IMR-90 (cell line): ENCODE measurements around the gene TGOLN2. TPM values are rescaled to one million over a fixed set of nuclear protein-coding genes. Genes with fewer than 3 reads are reported as not detected.

ENCODE experiments used
- ATAC-seq: fragments of 200-7000 bp; cut with Tn5 transposase; 2 replicates; pipeline ENCODE4 v1.9.1; 2020; ENCODE audit warnings: low read depth, mild to moderate bottlenecking, moderate library complexity
- BruUV-seq: library from RNA; stranded (reverse); fragments of 400-500 nt; replicated peaks from 2 replicates; lab custom pipeline; 2021; lab: Mats Ljungman, UMichigan
- CTCF ChIA-PET: fragments of 300-600 bp; formaldehyde crosslinking; extraction: SDS; loops from one replicate; lab custom pipeline; 2021; ENCODE audit warnings: antibody characterized with exemption; lab: Yijun Ruan, JAX
- POLR2A ChIA-PET: fragments of 300-600 bp; sonication (Branson Sonifier 250); formaldehyde crosslinking; loops from one replicate; lab custom pipeline; 2022; ENCODE audit warnings: antibody characterized with exemption; ENCODE audit not compliant: unreplicated experiment; lab: Charles Lee
- DNase-seq: peaks from one replicate; pipeline ENCODE4 v3.0.0; 2013
- H2AFZ ChIP-seq: replicated peaks from 2 replicates; pipeline ENCODE3; 2013; ENCODE audit warnings: low read length, mild to moderate bottlenecking; ENCODE audit not compliant: poor library complexity
- H2AK5ac ChIP-seq: 2 replicates; pipeline ENCODE4 v1.6.1; 2013; ENCODE audit warnings: low read depth, low read length, inconsistent platforms
- H2AK9ac ChIP-seq: replicated peaks from 2 replicates; pipeline ENCODE3; 2013; ENCODE audit warnings: mild to moderate bottlenecking, low read depth, low read length, moderate library complexity; ENCODE audit not compliant: poor library complexity
- H2BK120ac ChIP-seq: 2 replicates; pipeline ENCODE4 v1.6.1; 2013; ENCODE audit warnings: low read depth, low read length, inconsistent platforms
- H2BK15ac ChIP-seq: 3 replicates; pipeline ENCODE4 v1.6.1; 2013; ENCODE audit warnings: low read depth, low read length, inconsistent platforms
- H2BK20ac ChIP-seq: 2 replicates; pipeline ENCODE4 v1.6.1; 2013; ENCODE audit warnings: low read depth, mild to moderate bottlenecking, inconsistent platforms, low read length, moderate library complexity
- H2BK5ac ChIP-seq: 2 replicates; pipeline ENCODE4 v1.6.1; 2013; ENCODE audit warnings: mild to moderate bottlenecking, low read depth, low read length, inconsistent platforms; ENCODE audit not compliant: poor library complexity, severe bottlenecking
- H3K14ac ChIP-seq: replicated peaks from 2 replicates; pipeline ENCODE4 v1.6.1; 2013; ENCODE audit warnings: low read depth, low read length, inconsistent platforms
- H3K18ac ChIP-seq: 2 replicates; pipeline ENCODE4 v1.6.1; 2013; ENCODE audit warnings: low read depth, low read length, control low read depth
- H3K23ac ChIP-seq: 2 replicates; pipeline ENCODE4 v1.6.1; 2013; ENCODE audit warnings: low read depth, low read length, inconsistent platforms
- H3K27ac ChIP-seq: 2 replicates; pipeline ENCODE4 v1.5.1; 2013; ENCODE audit warnings: mild to moderate bottlenecking, control low read depth, low read length; ENCODE audit not compliant: insufficient read depth
- H3K27me3 ChIP-seq: 2 replicates; pipeline ENCODE4 v1.6.1; 2013; ENCODE audit warnings: low read length; ENCODE audit not compliant: control insufficient read depth, insufficient read depth
- H3K36me3 ChIP-seq: 2 replicates; pipeline ENCODE4 v1.6.1; 2013; ENCODE audit warnings: low read length, mixed read lengths; ENCODE audit not compliant: control insufficient read depth, insufficient read depth
- H3K4ac ChIP-seq: 2 replicates; pipeline ENCODE4 v1.6.1; 2013; ENCODE audit warnings: low read depth, low read length, inconsistent platforms
- H3K4me1 ChIP-seq: 2 replicates; pipeline ENCODE4 v1.6.1; 2013; ENCODE audit warnings: low read length, mixed read lengths; ENCODE audit not compliant: control insufficient read depth, insufficient read depth
- H3K4me2 ChIP-seq: 2 replicates; pipeline ENCODE4 v1.6.1; 2013; ENCODE audit warnings: low read depth, mild to moderate bottlenecking, control low read depth, low read length, moderate library complexity
- H3K4me3 ChIP-seq: 2 replicates; pipeline ENCODE4 v1.5.1; 2013; ENCODE audit warnings: low read depth, mild to moderate bottlenecking, control low read depth, low read length, moderate library complexity; ENCODE audit not compliant: insufficient read depth
- H3K56ac ChIP-seq: 2 replicates; pipeline ENCODE4 v1.6.1; 2013; ENCODE audit warnings: low read length, inconsistent platforms; ENCODE audit not compliant: insufficient read depth; ENCODE audit errors: extremely low read depth
- H3K79me1 ChIP-seq, 2 experiments: 2 replicates each; pipeline ENCODE4 v1.6.1; 2013; ENCODE audit warnings: low read length in 2 of 2, inconsistent platforms in 1 of 2, low read depth in 1 of 2
- H3K9ac ChIP-seq: 2 replicates; pipeline ENCODE4 v1.6.1; 2013; ENCODE audit warnings: low read depth, low read length, control low read depth
- H3K9me1 ChIP-seq: 2 replicates; pipeline ENCODE4 v1.6.1; 2013; ENCODE audit warnings: low read length, inconsistent platforms; ENCODE audit not compliant: insufficient read depth
- H3K9me3 ChIP-seq: 2 replicates; pipeline ENCODE4 v1.6.1; 2013; ENCODE audit warnings: low read length; ENCODE audit not compliant: control insufficient read depth, insufficient read depth
- H4K20me1 ChIP-seq: 2 replicates; pipeline ENCODE4 v1.6.1; 2013; ENCODE audit warnings: low read length, inconsistent platforms; ENCODE audit not compliant: insufficient read depth
- H4K5ac ChIP-seq: 2 replicates; pipeline ENCODE4 v1.6.1; 2013; ENCODE audit warnings: mild to moderate bottlenecking, low read depth, low read length, control low read depth
- H4K8ac ChIP-seq, 2 experiments: 2 replicates each; pipeline ENCODE4 v1.6.1; 2013; ENCODE audit warnings: low read depth in 2 of 2, low read length in 2 of 2, control low read depth in 1 of 2, inconsistent platforms in 1 of 2
- H4K91ac ChIP-seq: 2 replicates; pipeline ENCODE4 v1.6.1; 2013; ENCODE audit warnings: low read depth, low read length, inconsistent platforms; ENCODE audit not compliant: insufficient read depth
- CEBPB ChIP-seq: IDR thresholded peaks from 2 replicates; pipeline ENCODE4 v1.6.1; 2012; ENCODE audit warnings: low read depth, low read length, improper control_type of control experiment
- CHD1 ChIP-seq: IDR thresholded peaks from 2 replicates; pipeline ENCODE4 v1.6.1; 2012; ENCODE audit warnings: low read depth, low read length, improper control_type of control experiment
- MAZ ChIP-seq: IDR thresholded peaks from 2 replicates; pipeline ENCODE4 v1.6.1; 2012; ENCODE audit warnings: low read depth, mild to moderate bottlenecking, low read length, improper control_type of control experiment, moderate library complexity, borderline replicate concordance
- NFE2L2 ChIP-seq: fragments of 150-350 bp; IDR thresholded peaks from 2 replicates; pipeline ENCODE4 v1.6.1; 2016; ENCODE audit warnings: low read depth, mild to moderate bottlenecking, low read length
- POLR2A ChIP-seq: IDR thresholded peaks from 2 replicates; pipeline ENCODE4 v1.6.1; 2012; ENCODE audit warnings: mild to moderate bottlenecking, low read depth, low read length
- RCOR1 ChIP-seq: IDR thresholded peaks from 2 replicates; pipeline ENCODE4 v1.6.1; 2012; ENCODE audit warnings: mild to moderate bottlenecking, low read length, improper control_type of control experiment; ENCODE audit not compliant: insufficient replicate concordance
- RFX5 ChIP-seq: IDR thresholded peaks from 2 replicates; pipeline ENCODE4 v1.8.0; 2012; ENCODE audit warnings: low read depth, mild to moderate bottlenecking, low read length, moderate library complexity
- WGBS, 2 experiments: methylation state at CpG; one replicate each; pipeline versions ENCODE4 v1.1.5 to v1.1.7; 2013; ENCODE audit warnings: missing lambda C conversion rate in 2 of 2; ENCODE audit not compliant: insufficient read length in 1 of 2; ENCODE audit errors: extremely low coverage in 2 of 2; 5-methylcytosine and 5-hydroxymethylcytosine counted together
- dilution Hi-C: fragments of 300-500 bp; cut with HindIII; formaldehyde crosslinking; loops from one replicate; pipeline ENCODE4 v1.14.3; 2018; ENCODE audit warnings: low sequenced_read_pairs; ENCODE audit not compliant: unreplicated experiment
- in situ Hi-C: fragments of 300-500 bp; cut with MboI; formaldehyde crosslinking; loops from 3 replicates; pipeline ENCODE4 v1.14.3; 2019; ENCODE audit warnings: low sequenced_read_pairs, inconsistent platforms, mixed read lengths
- intact Hi-C: fragments of 100-400 bp; cut with micrococcal nuclease; formaldehyde crosslinking; loops from 2 replicates; pipeline ENCODE4 v1.10.0; 2022
- polyA plus RNA-seq, 3 experiments: library from polyadenylated mRNA; depleted of rRNA; stranded (reverse); fragments of >200 nt; gene quantifications; 2 replicates each; pipeline ENCODE4 v1.2.3, GENCODE V29; 2012; ENCODE audit warnings: low replicate concordance in 1 of 3
- total RNA-seq: library from RNA; depleted of rRNA; stranded (reverse); fragments of >200 nt; gene quantifications from 2 replicates; pipeline ENCODE4 v1.2.3, GENCODE V29; 2012
- TF ChIP-seq, protein P1 (sequence below): fragments of 150-350 bp; IDR thresholded peaks from 2 replicates; pipeline ENCODE4 v1.6.1; 2017; ENCODE audit warnings: mild to moderate bottlenecking, antibody characterized with exemption, low read length, low read depth

The TGOLN2 gene
- total and polyA plus RNA-seq, 2 of the 4 experiments (the other 2 are of a cell fraction): 57.7 to 92.3 TPM

DNA sequence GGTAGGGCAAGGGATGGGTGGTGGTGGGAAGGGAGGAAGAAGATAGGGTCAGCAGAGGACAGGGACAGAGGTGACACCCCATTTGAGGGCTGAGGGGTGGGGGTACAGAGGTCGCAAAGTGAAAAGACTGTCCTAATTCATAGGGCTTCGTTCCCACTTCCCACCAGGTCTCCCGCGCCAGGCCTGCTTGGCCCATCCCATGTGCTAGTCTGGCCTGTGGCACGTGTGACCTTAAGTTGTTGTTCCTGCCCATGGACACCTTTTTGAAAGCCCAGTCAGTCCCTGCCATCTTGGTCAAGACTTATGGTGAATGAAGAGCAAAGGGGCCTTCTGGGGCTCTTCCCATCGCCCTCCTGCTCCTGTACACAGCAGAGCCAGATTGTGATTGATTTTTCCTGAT lies 46.2 kb downstream of the TGOLN2 start:
- Histone ChIP-seq H4K8ac (no peak overlapping the region), H3K56ac (no peak overlapping the region), H3K36me3 (peaks cover 9% of the 10 kb centered on the region; the same call in 1 of the 2 replicates), H2BK20ac (no peak overlapping the region), H3K9ac (no peak overlapping the region), H3K27me3 (no peaks in the 10 kb centered on the region), H3K4me2 (no peak overlapping the region), H3K18ac (no peak overlapping the region), H3K27ac (no peak overlapping the region), H3K9me3 (no peaks in the 10 kb centered on the region), H4K5ac (no peak overlapping the region), H3K4me1 (peaks cover 21% of the 10 kb centered on the region), H2AK5ac (peak overlapping the region; percentile 11; the same call in 1 of the 2 replicates), H2BK120ac (peak overlapping the region; percentile 36; the same call in 1 of the 2 replicates), H3K23ac (no peak overlapping the region; the same call in 1 of the 2 replicates), H2AFZ (no peak overlapping the region), H4K20me1 (peaks cover 4% of the 10 kb centered on the region; the same call in 1 of the 2 replicates), H3K4me3 (no peak overlapping the region), H2BK15ac (no peak overlapping the region), H3K4ac (no peak overlapping the region), H3K14ac (no peak overlapping the region), H2BK5ac (no peak overlapping the region), H3K9me1 (peaks cover 31% of the 10 kb centered on the region), H2AK9ac (no peak overlapping the region), H3K79me1 (peaks cover 12 to 66% of the 10 kb centered on the region in 2 experiments; a peak in 3 of 4 replicates), H4K91ac (no peak overlapping the region; the same call in 1 of the 2 replicates)
- ChIA-PET POLR2A (no interaction called here), CTCF (no interaction called here)
- TF ChIP-seq POLR2A: no peak
- TF ChIP-seq MAZ: no peak
- no peak for TF ChIP-seq RFX5
- TF ChIP-seq CHD1: no peak
- TF ChIP-seq CEBPB: no peak
- TF ChIP-seq RCOR1: no peak
- TF ChIP-seq NFE2L2: no peak
- TF ChIP-seq, protein P1, sequence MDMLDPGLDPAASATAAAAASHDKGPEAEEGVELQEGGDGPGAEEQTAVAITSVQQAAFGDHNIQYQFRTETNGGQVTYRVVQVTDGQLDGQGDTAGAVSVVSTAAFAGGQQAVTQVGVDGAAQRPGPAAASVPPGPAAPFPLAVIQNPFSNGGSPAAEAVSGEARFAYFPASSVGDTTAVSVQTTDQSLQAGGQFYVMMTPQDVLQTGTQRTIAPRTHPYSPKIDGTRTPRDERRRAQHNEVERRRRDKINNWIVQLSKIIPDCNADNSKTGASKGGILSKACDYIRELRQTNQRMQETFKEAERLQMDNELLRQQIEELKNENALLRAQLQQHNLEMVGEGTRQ: no peak
- intact Hi-C loops (no loop called here), dilution Hi-C loops (no loop called here), in situ Hi-C loops (loop anchor here (25.0 kb wide), 1 partner anchor 794 kb away; no protein-coding TSS in a partner anchor)
- WGBS, 2 experiments: 50% methylated on average over 2 of the region's 6 CpGs; no CpG with 5 or more reads in 1 of the 2 experiments
- ATAC-seq (no peak), DNase-seq (no peak)
- no TSS peak for BruUV-seq
